CD4-positive, alpha-beta T cell (primary cell): ENCODE measurements around the gene PDE3A. TPM values are rescaled to one million over a fixed set of nuclear protein-coding genes. Genes with fewer than 3 reads are reported as not detected.

Experiments used
- ATAC-seq: fragments of 200-7000 bp; cut with Tn5 transposase; one replicate; pipeline ENCODE4 v1.10.0; 2022; ENCODE audit warnings: mild to moderate bottlenecking; ENCODE audit not compliant: poor library complexity
- CTCF ChIA-PET: fragments of 350-600 bp; sonication (Branson Sonifier 250); formaldehyde crosslinking; loops from one replicate; lab custom pipeline; 2021; ENCODE audit warnings: antibody characterized with exemption, inconsistent platforms; lab: Charles Lee
- POLR2A ChIA-PET: fragments of 350-600 bp; sonication (Branson Sonifier 250); formaldehyde crosslinking; loops from one replicate; lab custom pipeline; 2021; ENCODE audit warnings: antibody characterized with exemption, inconsistent platforms; lab: Charles Lee
- DNase-seq, 14 experiments: peaks; one replicate each; pipeline ENCODE4 v3.0.0-alpha.2; 2013 to 2020; ENCODE audit warnings: mixed read lengths in 2 of 14
- H3K27ac ChIP-seq, 2 donors: one replicate each; pipeline versions ENCODE4 v1.5.1 to v1.7.0; 2013; ENCODE audit warnings: low read length in 2 of 2, low read depth in 1 of 2, mild to moderate bottlenecking in 1 of 2
- H3K27me3 ChIP-seq, 2 experiments: 1 replicate in 1 of 2; 2 replicates in 1 of 2; pipeline versions ENCODE4 v1.6.1 to v1.7.0; 2013; ENCODE audit warnings: low read length in 2 of 2, control low read depth in 1 of 2, mild to moderate bottlenecking in 1 of 2, moderate library complexity in 1 of 2; ENCODE audit not compliant: insufficient read depth in 2 of 2, control insufficient read depth in 1 of 2
- H3K36me3 ChIP-seq: one replicate; pipeline ENCODE4 v1.6.1; 2013; ENCODE audit warnings: low read length, control low read depth; ENCODE audit not compliant: insufficient read depth
- H3K4me1 ChIP-seq: one replicate; pipeline ENCODE4 v1.6.1; 2013; ENCODE audit warnings: low read length, control low read depth; ENCODE audit not compliant: insufficient read depth
- H3K4me3 ChIP-seq: one replicate; pipeline ENCODE4 v1.5.1; 2013; ENCODE audit warnings: mild to moderate bottlenecking, low read length, moderate library complexity
- H3K9me3 ChIP-seq, 2 experiments: 1 replicate in 1 of 2; 2 replicates in 1 of 2; pipeline versions ENCODE4 v1.6.1 to v1.7.0; 2013; ENCODE audit warnings: low read length in 2 of 2, mild to moderate bottlenecking in 2 of 2, control low read depth in 1 of 2, moderate library complexity in 1 of 2; ENCODE audit not compliant: control insufficient read depth in 1 of 2, insufficient read depth in 1 of 2
- H3K27ac Mint-ChIP-seq: one replicate; pipeline ENCODE4 v1.8.0; 2020; ENCODE audit warnings: mixed read lengths
- H3K27me3 Mint-ChIP-seq: one replicate; pipeline ENCODE4 v1.8.0; 2021; ENCODE audit warnings: mixed read lengths
- H3K36me3 Mint-ChIP-seq: one replicate; pipeline ENCODE4 v1.8.0; 2021; ENCODE audit warnings: low read depth, mixed read lengths
- H3K4me1 Mint-ChIP-seq: one replicate; pipeline ENCODE4 v1.8.0; 2021; ENCODE audit warnings: low read depth, mixed read lengths
- H3K4me3 Mint-ChIP-seq: one replicate; pipeline ENCODE4 v1.8.0; 2020; ENCODE audit warnings: mild to moderate bottlenecking, mixed read lengths
- H3K9me3 Mint-ChIP-seq: one replicate; pipeline ENCODE4 v1.8.0; 2020; ENCODE audit warnings: mixed read lengths
- intact Hi-C, 2 experiments: fragments of 100-400 bp; cut with DNase I in 1 of 2; cut with micrococcal nuclease in 1 of 2; formaldehyde crosslinking; loops; one replicate each; pipeline versions ENCODE4 v1.15.1 to v1.9.0; 2023 to 2025; cut with DNase I, micrococcal nuclease
- total RNA-seq, 174 experiments: library from RNA in 2 of 174; stranded (reverse) in 2 of 174; gene quantifications; one replicate each; pipeline ENCODE4 v1.2.3 and lab custom pipeline; 2021 to 2026
- TF ChIP-seq, protein P1 (sequence below): fragments of 200-600 bp; IDR thresholded peaks from one replicate; pipeline ENCODE4 v1.8.0; 2022; ENCODE audit warnings: antibody characterized with exemption, mild to moderate bottlenecking

The PDE3A gene
- total RNA-seq, 2 experiments from 2014 or later: not detected

DNA sequence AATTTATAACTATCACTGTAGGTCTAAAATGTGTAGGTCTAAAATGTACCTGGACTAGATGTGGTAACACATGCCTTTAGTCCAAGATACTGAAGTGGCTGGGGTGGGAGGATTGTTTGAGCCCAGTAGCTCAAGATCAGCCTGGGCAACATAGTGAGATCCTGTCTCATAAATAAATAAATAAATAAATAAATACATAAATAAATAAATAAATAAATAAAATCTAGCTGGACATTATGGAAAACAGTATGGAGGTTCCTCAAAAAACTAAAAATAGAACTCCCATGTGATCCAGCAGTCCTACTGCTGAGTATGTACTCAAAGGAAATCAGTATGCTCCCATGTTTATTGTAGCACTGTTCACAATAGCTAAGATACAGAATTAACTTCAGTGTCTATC, 24.0 kb downstream of the PDE3A start:
- no peak overlapping the region for H3K27ac Mint-ChIP-seq
- CTCF ChIA-PET: no interaction called here
- peaks cover 2% of the 10 kb centered on the region for H3K9me3 Mint-ChIP-seq
- no peak for ATAC-seq
- Histone ChIP-seq H3K27me3 (no peaks in the 10 kb centered on the region), H3K4me3 (no peak overlapping the region), H3K36me3 (no peaks in the 10 kb centered on the region), H3K27ac (no peak overlapping the region), H3K4me1 (no peaks in the 10 kb centered on the region), H3K9me3 (no peaks in the 10 kb centered on the region)
- DNase-seq: no peak
- no peaks in the 10 kb centered on the region for H3K4me1 Mint-ChIP-seq
- no peak overlapping the region for H3K4me3 Mint-ChIP-seq
- intact Hi-C loops: no loop called here
- POLR2A ChIA-PET: no interaction called here
- H3K27me3 Mint-ChIP-seq: no peaks in the 10 kb centered on the region
- TF ChIP-seq, protein P1, sequence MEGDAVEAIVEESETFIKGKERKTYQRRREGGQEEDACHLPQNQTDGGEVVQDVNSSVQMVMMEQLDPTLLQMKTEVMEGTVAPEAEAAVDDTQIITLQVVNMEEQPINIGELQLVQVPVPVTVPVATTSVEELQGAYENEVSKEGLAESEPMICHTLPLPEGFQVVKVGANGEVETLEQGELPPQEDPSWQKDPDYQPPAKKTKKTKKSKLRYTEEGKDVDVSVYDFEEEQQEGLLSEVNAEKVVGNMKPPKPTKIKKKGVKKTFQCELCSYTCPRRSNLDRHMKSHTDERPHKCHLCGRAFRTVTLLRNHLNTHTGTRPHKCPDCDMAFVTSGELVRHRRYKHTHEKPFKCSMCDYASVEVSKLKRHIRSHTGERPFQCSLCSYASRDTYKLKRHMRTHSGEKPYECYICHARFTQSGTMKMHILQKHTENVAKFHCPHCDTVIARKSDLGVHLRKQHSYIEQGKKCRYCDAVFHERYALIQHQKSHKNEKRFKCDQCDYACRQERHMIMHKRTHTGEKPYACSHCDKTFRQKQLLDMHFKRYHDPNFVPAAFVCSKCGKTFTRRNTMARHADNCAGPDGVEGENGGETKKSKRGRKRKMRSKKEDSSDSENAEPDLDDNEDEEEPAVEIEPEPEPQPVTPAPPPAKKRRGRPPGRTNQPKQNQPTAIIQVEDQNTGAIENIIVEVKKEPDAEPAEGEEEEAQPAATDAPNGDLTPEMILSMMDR: no peak
- no peaks in the 10 kb centered on the region for H3K36me3 Mint-ChIP-seq

DNA sequence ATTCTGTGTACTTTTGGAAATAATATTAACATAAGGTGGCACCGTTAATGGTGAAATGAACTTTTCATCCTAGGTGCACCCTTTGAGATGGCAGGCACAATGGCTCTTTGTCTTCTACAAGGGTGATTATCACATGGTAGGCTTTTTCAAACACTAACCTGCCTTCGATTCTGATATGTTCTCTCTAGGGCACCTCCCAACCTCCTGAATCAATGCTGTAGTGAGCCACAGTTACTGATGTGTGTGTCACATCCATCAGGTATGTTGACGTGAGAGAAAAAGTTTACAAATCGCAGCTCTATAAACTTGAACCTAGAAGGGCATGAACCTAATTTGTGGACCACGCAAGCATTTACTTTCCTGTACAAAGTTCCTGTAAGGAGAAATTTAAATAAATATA, 25.4 kb downstream of the PDE3A start:
- H3K4me3 Mint-ChIP-seq: no peak overlapping the region
- H3K36me3 ChIP-seq: no peaks in the 10 kb centered on the region
- ChIA-PET CTCF (no interaction called here), POLR2A (no interaction called here)
- no peak overlapping the region for H3K27ac ChIP-seq
- H3K27ac Mint-ChIP-seq: no peak overlapping the region
- no peaks in the 10 kb centered on the region for H3K27me3 ChIP-seq
- no peaks in the 10 kb centered on the region for H3K27me3 Mint-ChIP-seq
- ATAC-seq (no peak), DNase-seq (no peak)
- H3K9me3 ChIP-seq: no peaks in the 10 kb centered on the region
- peaks cover 2% of the 10 kb centered on the region for H3K9me3 Mint-ChIP-seq
- TF ChIP-seq, protein P1: no peak
- no peaks in the 10 kb centered on the region for H3K4me1 ChIP-seq
- no peaks in the 10 kb centered on the region for H3K4me1 Mint-ChIP-seq
- H3K36me3 Mint-ChIP-seq: no peaks in the 10 kb centered on the region
- intact Hi-C loops: no loop called here
- no peak overlapping the region for H3K4me3 ChIP-seq

DNA sequence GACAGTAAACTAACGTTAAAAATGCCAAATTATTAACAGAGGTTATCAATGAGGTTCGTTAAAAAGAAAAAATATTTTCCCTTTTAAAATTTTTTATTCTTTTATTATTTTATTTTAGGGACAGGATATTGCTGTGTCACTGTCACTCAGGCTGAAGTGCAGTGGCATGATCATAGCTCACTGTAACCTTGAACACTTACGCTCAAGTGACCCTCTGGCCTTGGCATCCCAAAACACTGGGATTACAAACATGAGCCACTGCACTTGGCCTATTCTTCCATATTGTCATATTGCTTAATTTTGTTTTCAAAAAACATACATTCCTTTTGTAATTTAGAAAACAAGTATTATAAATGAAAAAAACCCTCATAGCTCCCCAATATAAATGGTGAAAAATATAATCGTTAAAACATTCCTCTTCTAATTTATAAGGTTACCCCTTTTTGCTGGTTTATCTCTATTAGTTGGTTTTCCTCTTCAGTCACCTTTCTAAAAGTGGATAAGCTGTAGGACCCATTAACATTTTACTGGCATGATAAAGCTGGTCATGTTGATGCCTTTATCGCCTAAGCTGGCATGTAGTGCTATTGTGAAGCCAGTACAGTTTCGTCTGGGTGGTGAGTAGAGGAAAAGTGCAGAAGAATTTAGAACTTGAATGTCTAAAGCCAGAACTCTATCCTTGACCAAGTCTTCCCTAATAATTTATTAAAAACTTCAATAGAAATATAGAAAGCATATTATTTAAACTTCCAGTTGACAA, 27.6 kb downstream of the PDE3A start:
- ATAC-seq (no peak), DNase-seq (no peak)
- TF ChIP-seq, protein P1: no peak
- intact Hi-C loops: no loop called here
- Histone ChIP-seq H3K9me3 (no peaks in the 10 kb centered on the region), H3K4me3 (no peak overlapping the region), H3K36me3 (no peaks in the 10 kb centered on the region), H3K27ac (no peak overlapping the region), H3K27me3 (no peaks in the 10 kb centered on the region), H3K4me1 (no peaks in the 10 kb centered on the region)
- Mint-ChIP-seq H3K4me3 (no peak overlapping the region), H3K27ac (no peak overlapping the region), H3K4me1 (no peaks in the 10 kb centered on the region), H3K36me3 (no peaks in the 10 kb centered on the region), H3K27me3 (no peaks in the 10 kb centered on the region), H3K9me3 (peaks cover 2% of the 10 kb centered on the region)
- ChIA-PET POLR2A (no interaction called here), CTCF (interaction anchor here (1.0 kb wide), 1 partner anchor 9 kb away, joined by 4 read pairs; no protein-coding TSS in a partner anchor)
